Activated naive CD4-positive, alpha-beta T cell treated with Interleukin-2 at 50 U/mL for 16 hours (primary cell): ENCODE results near the gene C9orf57.
"Not testable (repeated sequence)": the region's sequence is repeated elsewhere in the genome, so short reads cannot be mapped to it uniquely, and the experiment has no call there.

ENCODE experiments used
- DNase-seq: peaks from one replicate; pipeline ENCODE4 v3.0.0-alpha.2; 2020

Gene C9orf57

DNA sequence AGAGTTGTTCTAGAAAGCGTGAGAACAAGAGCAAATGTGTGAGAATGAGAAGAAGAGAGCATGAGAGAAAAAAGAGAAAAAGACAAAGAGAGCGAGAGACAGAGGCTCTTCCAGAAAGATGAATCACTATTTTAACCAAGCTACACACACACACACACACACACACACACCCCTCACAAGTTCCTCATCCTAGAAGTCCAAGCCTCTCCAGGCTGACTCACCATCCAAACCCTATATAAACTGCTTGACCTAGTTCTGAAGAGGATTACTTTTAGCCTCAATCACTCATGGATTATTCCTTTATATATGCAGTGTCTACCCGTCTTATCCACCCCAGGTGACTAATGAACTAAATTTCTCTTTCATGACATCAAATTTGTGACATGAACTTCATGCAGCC is 37.6 kb downstream of the C9orf57 start:
- DNase-seq, result no peak

DNA sequence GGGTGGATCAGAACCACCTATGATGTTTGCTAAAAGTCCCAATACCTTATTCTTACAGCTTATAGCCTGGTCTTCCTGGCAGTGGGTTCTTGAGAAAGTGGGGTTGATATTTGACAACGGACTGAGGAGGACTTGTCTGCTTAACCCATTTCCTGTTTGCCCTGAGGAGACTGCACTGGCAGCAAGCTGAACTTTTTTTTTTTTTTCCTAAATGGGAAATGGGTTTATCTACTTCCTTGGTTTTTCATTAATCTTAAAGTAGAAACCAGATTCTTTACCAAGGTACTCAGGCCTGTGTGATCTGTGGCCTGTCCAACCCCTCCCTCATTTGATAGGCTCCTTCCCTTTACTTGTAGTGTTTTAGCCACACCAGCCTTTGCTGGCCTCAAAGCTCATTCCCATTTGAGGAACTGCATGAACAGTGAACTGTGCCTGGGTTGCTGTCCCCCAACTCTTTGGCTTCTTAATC is 47.1 kb downstream of the C9orf57 start:
- DNase-seq, result no peak

- DNase-seq, result no peak
These were observed 47.8 kb downstream of the C9orf57 start for GRCh38 chr9:72012646-72013045.

GRCh38 chr9:72007726-72008125 is 52.7 kb downstream of the C9orf57 start:
- not testable (repeated sequence) for DNase-seq

GRCh38 chr9:72006501-72006900 is 53.9 kb downstream of the C9orf57 start:
- no peak for DNase-seq

DNA sequence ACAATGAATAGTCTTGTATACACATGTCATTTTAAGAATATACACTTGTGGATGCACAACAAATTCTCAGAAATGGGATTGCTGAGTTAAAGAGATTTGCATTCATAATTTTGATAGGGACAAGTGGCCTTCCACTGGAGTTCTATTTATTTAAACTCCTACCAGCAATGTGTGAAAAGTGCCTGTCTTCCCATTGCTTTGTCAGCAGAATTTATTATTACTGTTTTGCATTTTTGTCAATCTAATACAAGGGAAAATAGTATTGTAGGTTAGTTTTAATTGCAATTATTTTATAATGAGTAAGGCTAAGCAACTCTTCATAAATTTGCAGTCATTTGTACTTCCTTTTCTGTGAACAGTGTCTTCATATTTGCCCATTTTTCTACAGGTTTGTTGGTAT is 55.0 kb downstream of the C9orf57 start:
- no peak for DNase-seq
